ENCODE data around the gene AGMAT. TPM values are rescaled to one million over a fixed set of nuclear protein-coding genes. Genes with fewer than 3 reads are reported as not detected.

The AGMAT gene
- total and polyA plus RNA-seq, 9 of the 15 experiments (the other 6 are each of a cell fraction or from before 2014, with no cell fraction given), result not detected

DNA sequence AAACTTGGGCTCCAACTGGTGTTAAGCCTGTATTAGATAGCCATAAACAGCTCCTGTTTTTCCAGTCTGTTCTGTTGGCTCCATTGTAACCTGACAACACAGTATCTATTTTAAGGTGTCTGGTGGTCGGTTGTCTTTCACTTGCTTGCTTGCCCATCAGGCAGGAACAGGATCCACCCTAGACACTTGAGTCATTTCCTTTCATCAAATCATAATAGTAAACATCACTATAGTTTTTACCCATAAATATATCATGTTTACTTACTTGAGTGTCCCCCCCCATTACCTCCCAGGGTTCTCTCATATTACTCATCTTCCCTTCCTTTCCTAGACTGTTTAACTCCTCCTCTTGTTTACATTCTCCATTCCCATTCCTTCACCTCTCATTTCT lies 35.3 kb upstream of the AGMAT start (continued):
- TF ChIP-seq PRDM10 (IDR thresholded peaks at IDR 0.05; ENCODE audit: partially characterized antibody) (no peak), GATA2 (CRISPR knock-in tag; IDR thresholded peaks at IDR 0.05) (no peak), NR4A1 (CRISPR knock-in tag; IDR thresholded peaks at IDR 0.05) (no peak), NR4A1 (tag; IDR thresholded peaks at IDR 0.05) (no peak), ZNF24 (IDR thresholded peaks at IDR 0.05) (no peak), RBM25 (IDR thresholded peaks at IDR 0.05; ENCODE audit: low read depth, low read length, severe bottlenecking) (no peak), ZNF133 (CRISPR knock-in tag; IDR thresholded peaks at IDR 0.05) (no peak), CAMTA2 (CRISPR knock-in tag; conservative IDR thresholded peaks at IDR 0.05) (no peak), CBX8 (IDR thresholded peaks at IDR 0.05; ENCODE audit: borderline replicate concordance, extremely low read depth, low read depth, low read length, poor library complexity, severe bottlenecking) (no peak), ARNT (IDR thresholded peaks at IDR 0.05) (0 out of 4 replicates have a peak, but pooled peaks of 1 of the 2 experiments have one; percentile 48), NFE2 (IDR thresholded peaks at IDR 0.05; ENCODE audit: low read depth) (no peak), BACH1 (tag; IDR thresholded peaks at IDR 0.05) (no peak), NONO (IDR thresholded peaks at IDR 0.05; ENCODE audit: low read depth in 2 of 2, low read length in 1 of 2) (no peak), ZNF224 (CRISPR knock-in tag; IDR thresholded peaks at IDR 0.05) (no peak), NR2F6 (CRISPR knock-in tag; IDR thresholded peaks at IDR 0.05) (no peak), ZNF644 (tag; IDR thresholded peaks at IDR 0.05; ENCODE audit: low read depth) (no peak), PHF20 (IDR thresholded peaks at IDR 0.05; ENCODE audit: partially characterized antibody) (no peak), ZKSCAN8 (CRISPR knock-in tag; IDR thresholded peaks at IDR 0.05) (no peak), PKNOX1 (IDR thresholded peaks at IDR 0.05) (peak; percentile 27; the same call in 1 of the 2 replicates)
- TF ChIP-seq, protein P1, sequence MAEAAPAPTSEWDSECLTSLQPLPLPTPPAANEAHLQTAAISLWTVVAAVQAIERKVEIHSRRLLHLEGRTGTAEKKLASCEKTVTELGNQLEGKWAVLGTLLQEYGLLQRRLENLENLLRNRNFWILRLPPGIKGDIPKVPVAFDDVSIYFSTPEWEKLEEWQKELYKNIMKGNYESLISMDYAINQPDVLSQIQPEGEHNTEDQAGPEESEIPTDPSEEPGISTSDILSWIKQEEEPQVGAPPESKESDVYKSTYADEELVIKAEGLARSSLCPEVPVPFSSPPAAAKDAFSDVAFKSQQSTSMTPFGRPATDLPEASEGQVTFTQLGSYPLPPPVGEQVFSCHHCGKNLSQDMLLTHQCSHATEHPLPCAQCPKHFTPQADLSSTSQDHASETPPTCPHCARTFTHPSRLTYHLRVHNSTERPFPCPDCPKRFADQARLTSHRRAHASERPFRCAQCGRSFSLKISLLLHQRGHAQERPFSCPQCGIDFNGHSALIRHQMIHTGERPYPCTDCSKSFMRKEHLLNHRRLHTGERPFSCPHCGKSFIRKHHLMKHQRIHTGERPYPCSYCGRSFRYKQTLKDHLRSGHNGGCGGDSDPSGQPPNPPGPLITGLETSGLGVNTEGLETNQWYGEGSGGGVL (CRISPR knock-in tag; IDR thresholded peaks at IDR 0.05), result no peak
- TF ChIP-seq, protein P2, sequence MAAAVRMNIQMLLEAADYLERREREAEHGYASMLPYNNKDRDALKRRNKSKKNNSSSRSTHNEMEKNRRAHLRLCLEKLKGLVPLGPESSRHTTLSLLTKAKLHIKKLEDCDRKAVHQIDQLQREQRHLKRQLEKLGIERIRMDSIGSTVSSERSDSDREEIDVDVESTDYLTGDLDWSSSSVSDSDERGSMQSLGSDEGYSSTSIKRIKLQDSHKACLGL (CRISPR knock-in tag; IDR thresholded peaks at IDR 0.05; ENCODE audit: borderline replicate concordance, poor library complexity, severe bottlenecking), result no peak
- TF ChIP-seq, protein P3, sequence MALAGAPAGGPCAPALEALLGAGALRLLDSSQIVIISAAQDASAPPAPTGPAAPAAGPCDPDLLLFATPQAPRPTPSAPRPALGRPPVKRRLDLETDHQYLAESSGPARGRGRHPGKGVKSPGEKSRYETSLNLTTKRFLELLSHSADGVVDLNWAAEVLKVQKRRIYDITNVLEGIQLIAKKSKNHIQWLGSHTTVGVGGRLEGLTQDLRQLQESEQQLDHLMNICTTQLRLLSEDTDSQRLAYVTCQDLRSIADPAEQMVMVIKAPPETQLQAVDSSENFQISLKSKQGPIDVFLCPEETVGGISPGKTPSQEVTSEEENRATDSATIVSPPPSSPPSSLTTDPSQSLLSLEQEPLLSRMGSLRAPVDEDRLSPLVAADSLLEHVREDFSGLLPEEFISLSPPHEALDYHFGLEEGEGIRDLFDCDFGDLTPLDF (CRISPR knock-in tag; IDR thresholded peaks at IDR 0.05), result no peak

Measured in K562 (cell line).